Neural cell (in vitro differentiated cells): ENCODE results near the gene MED27.

Experiments
- CTCF ChIP-seq: fragments of 450-650 bp; IDR thresholded peaks from 2 replicates; pipeline ENCODE4 v1.5.1; 2014; ENCODE audit warnings: antibody characterized with exemption, mild to moderate bottlenecking, moderate library complexity; ENCODE audit not compliant: poor library complexity, severe bottlenecking
- EP300 ChIP-seq: fragments of 450-650 bp; conservative IDR thresholded peaks from 2 replicates; pipeline ENCODE4 v1.6.1; 2014; ENCODE audit warnings: antibody characterized with exemption, mild to moderate bottlenecking, moderate library complexity; ENCODE audit not compliant: poor library complexity, severe bottlenecking
- EZH2 ChIP-seq: fragments of 200-600, 300-800 bp; shearing (Covaris generic), sonication (generic); IDR thresholded peaks from 2 replicates; pipeline ENCODE4 v1.6.1; 2014; ENCODE audit warnings: antibody characterized with exemption, low read length, borderline replicate concordance, mild to moderate bottlenecking; ENCODE audit not compliant: insufficient read depth, poor library complexity, severe bottlenecking
- MXI1 ChIP-seq: fragments of 450-650 bp; conservative IDR thresholded peaks from 2 replicates; pipeline ENCODE4 v1.6.1; 2014; ENCODE audit warnings: antibody characterized with exemption, mild to moderate bottlenecking; ENCODE audit not compliant: poor library complexity, severe bottlenecking
- POLR2AphosphoS5 ChIP-seq: IDR thresholded peaks from 2 replicates; pipeline ENCODE4 v1.6.1; 2012
- RAD21 ChIP-seq: fragments of 450-650 bp; conservative IDR thresholded peaks from 2 replicates; pipeline ENCODE4 v1.6.1; 2014; ENCODE audit warnings: antibody characterized with exemption, mild to moderate bottlenecking, moderate library complexity
- SMC3 ChIP-seq: fragments of 450-650 bp; conservative IDR thresholded peaks from 2 replicates; pipeline ENCODE4 v1.6.1; 2014; ENCODE audit warnings: antibody characterized with exemption, mild to moderate bottlenecking, moderate library complexity; ENCODE audit not compliant: poor library complexity
- TAF1 ChIP-seq: IDR thresholded peaks from 2 replicates; pipeline ENCODE4 v1.6.1; 2012; ENCODE audit warnings: low read depth

- TF ChIP-seq CTCF, result no peak
- no peak for TF ChIP-seq POLR2AphosphoS5
- TF ChIP-seq SMC3, result no peak
- no peak for TF ChIP-seq EP300
- TF ChIP-seq EZH2, result no peak
- no peak for TF ChIP-seq TAF1
- TF ChIP-seq MXI1, result no peak
- no peak for TF ChIP-seq RAD21
Measured at GRCh38 chr9:131813116-131813515, 266.6 kb downstream of the MED27 start.
